Mesodermal cell (in vitro differentiated cells): ENCODE measurements around the gene CELSR1.

Experiments
- H3K27ac ChIP-seq: 2 replicates; pipeline ENCODE4 v1.7.0; 2013; ENCODE audit warnings: mild to moderate bottlenecking, low read depth, low read length, moderate library complexity; ENCODE audit not compliant: severe bottlenecking
- H3K36me3 ChIP-seq: 2 replicates; pipeline ENCODE4 v1.7.1; 2013; ENCODE audit warnings: mild to moderate bottlenecking, low read length, moderate library complexity; ENCODE audit not compliant: control insufficient read depth, insufficient read depth
- H3K4me1 ChIP-seq: one replicate; pipeline ENCODE4 v1.7.1; 2013; ENCODE audit warnings: mild to moderate bottlenecking, low read length; ENCODE audit not compliant: insufficient read depth, control insufficient read depth, poor library complexity, severe bottlenecking
- H3K4me3 ChIP-seq: 2 replicates; pipeline ENCODE4 v1.7.0; 2013; ENCODE audit warnings: low read length, control low read depth, mild to moderate bottlenecking; ENCODE audit not compliant: insufficient read depth, poor library complexity, severe bottlenecking; ENCODE audit errors: extremely low read depth
- H3K9me3 ChIP-seq: 2 replicates; pipeline ENCODE4 v1.7.1; 2013; ENCODE audit warnings: mild to moderate bottlenecking, low read length, moderate library complexity; ENCODE audit not compliant: control insufficient read depth
- WGBS, 2 experiments: methylation state at CpG; one replicate each; pipeline ENCODE4 v1.1.5; 2013; ENCODE audit warnings: missing lambda C conversion rate in 2 of 2; ENCODE audit not compliant: insufficient coverage in 2 of 2; 5-methylcytosine and 5-hydroxymethylcytosine counted together

CELSR1 gene

DNA sequence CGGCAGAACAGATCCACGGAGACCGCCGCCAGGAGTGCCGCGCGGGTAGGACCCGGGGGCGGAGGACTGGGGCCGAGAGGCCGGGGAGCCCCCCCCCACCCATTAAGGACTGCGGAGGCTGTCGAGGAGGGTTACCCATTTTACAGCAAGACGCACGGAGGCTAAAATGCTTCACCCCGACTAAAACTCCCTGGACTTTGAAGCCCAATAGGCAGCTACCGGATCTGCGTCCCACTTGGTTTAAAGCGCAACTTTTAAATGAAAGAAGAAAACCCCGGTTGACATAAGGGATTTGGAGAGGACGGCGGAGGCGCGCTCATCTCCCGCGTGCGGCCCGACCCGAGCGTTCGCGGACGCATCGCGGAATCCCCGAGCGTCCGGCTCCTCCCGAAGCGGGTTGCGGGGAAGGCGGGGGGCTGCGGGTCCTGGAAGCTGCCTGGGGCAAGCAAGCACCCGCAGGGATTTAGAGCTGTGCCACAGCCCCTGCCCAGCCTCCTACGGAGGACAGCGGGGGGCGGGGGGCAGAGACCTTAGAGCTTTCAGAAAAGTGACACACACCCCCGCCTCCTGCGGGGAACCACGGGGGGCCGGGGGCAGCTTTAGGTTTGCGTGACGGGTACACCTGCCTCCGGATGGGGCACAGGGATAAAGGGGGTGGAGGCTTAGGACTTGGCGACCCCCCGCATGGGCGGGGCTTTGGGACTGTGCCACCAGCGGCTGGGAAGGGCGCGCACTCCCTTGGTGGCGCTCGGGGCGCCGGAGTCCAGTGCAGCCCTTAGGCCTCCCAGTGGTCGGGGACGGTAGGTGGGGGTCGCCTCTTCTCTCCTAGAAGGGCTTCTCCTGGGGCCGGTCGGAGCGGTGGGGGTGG, 760 bp upstream of the CELSR1 start:
- Histone ChIP-seq H3K27ac (no peak overlapping the region), H3K9me3 (peaks cover 23% of the 10 kb centered on the region), H3K4me1 (peaks cover 14% of the 10 kb centered on the region), H3K36me3 (peaks cover 10% of the 10 kb centered on the region), H3K4me3 (peak overlapping the region; percentile 44)
- 1 to 2% methylated on average over 44 to 61 of the region's 70 CpGs for WGBS, 2 experiments

DNA sequence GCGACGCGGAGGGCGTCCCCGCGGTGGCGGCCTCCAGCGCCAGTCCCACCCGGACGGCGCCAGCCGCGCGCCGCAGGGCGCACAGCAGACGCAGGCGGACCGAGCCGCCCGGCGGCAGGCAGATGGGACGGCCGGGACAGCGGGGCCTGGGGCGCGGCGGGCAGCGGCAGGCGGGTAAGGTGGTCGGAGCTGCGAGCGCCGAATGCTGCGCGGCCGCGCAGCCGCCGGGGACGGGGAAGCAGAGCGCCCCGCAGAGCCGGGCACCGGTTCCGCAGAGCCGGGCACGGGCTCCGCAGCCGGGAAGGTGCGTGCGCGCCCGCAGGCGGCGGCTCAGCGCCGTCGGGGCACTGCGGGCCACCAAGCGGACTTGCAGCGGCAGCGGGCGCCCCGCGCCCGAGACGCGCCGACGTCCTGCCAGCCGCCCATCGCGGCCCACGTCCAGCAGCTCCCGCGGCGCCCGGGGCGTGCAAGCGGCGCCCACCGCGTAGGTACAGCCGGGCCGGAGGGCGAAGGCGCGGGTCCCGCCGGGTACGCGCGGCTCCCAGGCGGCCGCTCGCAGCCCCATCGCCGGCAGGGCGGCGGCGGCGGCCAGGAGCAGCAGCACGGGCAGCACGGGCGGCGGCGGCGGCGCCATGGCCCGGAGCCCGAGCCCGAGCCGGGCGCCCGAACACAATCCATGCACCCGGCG, 739 bp downstream of the CELSR1 start:
- WGBS, 2 experiments = 1 to 2% methylated on average over 89 to 103 of the region's 118 CpGs
- Histone ChIP-seq H3K9me3 (peaks cover 23% of the 10 kb centered on the region), H3K36me3 (peaks cover 10% of the 10 kb centered on the region), H3K4me1 (peaks cover 9% of the 10 kb centered on the region), H3K4me3 (peak overlapping the region; percentile 41), H3K27ac (no peak overlapping the region)

DNA sequence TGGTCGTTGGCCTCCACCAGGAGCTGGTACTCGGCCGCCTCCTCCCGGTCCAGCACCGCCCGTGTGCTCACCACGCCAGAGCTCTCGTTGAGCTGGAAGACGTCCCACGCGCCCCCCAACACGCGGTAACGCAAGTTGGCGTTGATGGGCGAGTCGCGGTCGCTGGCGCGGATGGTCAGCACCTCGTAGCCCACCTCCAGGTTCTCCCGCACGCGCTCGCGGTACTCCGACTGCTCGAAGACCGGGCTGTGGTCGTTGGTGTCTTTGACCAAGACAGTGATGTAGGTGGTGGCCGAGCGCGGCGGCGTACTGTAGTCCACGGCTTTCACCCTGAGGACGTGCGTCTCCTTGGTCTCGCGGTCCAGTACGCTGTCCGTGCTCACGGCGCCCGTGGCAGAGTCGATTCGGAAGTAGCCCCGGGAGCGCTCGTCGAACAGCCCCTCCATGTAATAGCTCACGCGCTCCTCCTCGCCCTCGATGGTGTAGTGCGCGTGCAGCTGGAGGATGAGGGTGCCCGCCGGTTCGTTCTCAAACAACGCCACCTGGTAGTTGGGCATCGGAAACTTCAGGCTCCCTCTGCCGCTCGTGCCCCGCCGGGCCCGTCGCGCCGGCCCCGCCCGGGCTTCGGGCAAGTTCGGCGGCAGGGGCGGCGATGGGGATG, 1.4 kb downstream of the CELSR1 start:
- H3K36me3 ChIP-seq = peaks cover 10% of the 10 kb centered on the region
- peaks cover 7% of the 10 kb centered on the region for H3K4me1 ChIP-seq
- H3K4me3 ChIP-seq = no peak overlapping the region
- WGBS, 2 experiments = 87 to 93% methylated on average over 59 to 67 of the region's 78 CpGs
- no peak overlapping the region for H3K27ac ChIP-seq
- H3K9me3 ChIP-seq = peaks cover 23% of the 10 kb centered on the region

DNA sequence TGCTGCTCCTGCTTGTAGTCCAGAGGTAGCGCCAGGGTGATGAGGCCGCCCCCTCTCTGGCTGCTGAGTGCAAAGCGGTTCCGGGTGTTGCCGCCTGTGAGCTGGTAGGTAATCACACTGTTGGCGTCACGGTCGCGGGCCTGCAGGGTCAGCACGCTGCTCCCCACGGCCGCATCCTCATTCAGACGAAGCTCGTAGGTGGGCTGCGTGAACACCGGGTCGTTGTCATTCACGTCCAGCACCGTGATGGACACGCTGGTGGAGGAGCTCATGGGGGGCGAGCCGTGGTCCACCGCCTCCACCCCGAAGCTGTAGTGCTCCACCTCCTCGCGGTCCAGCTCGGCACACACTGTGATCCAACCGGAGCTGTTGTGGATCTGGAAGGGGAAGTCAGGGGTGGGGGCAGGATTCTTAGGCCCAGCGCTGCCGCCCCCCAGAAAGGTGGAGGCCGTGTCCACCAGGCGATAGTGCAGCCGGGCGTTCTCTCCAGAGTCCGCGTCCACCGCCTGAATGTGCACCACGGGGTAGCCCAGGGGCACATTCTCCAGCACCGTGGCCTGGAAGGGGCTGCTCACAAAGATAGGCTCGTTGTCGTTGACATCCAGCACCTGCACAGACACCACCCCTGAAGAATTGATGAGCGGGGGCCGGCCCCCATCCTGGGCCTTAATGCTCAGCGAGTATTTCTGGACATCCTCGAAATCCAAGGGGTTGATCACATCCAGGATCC, 2.4 kb downstream of the CELSR1 start:
- H3K9me3 ChIP-seq = peaks cover 23% of the 10 kb centered on the region
- H3K36me3 ChIP-seq = peaks cover 10% of the 10 kb centered on the region
- 94 to 98% methylated on average over 42 to 45 of the region's 45 CpGs for WGBS, 2 experiments
- no peak overlapping the region for H3K27ac ChIP-seq
- H3K4me3 ChIP-seq = no peak overlapping the region
- peaks cover 10% of the 10 kb centered on the region for H3K4me1 ChIP-seq

DNA sequence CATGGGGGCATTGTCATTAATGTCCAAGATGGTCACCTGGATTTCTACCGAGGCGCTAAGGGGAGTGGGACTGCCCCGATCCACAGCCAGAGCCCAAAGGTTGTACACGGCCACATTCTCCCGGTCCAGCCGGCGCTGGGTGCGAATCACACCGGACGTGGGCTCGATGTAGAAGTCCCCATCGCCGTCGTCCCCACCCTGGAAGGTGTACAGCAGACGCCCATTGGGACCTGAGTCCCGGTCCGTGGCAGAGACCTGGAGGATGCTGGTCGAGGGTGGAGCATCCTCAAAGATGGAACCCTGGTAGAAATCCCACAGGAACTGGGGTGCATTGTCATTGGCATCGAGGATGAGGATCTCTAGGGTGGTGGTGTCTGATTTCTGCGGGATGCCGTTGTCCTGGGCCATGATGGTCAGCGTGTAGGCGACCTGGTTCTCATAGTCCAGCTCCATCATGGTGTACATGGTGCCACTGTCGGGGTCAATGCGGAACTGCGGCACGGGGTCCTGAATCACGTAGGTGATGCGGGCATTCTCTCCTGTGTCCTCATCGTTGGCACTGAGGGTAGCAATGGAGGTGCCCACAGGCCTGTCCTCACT, 3.1 kb downstream of the CELSR1 start:
- H3K4me3 ChIP-seq = no peak overlapping the region
- H3K9me3 ChIP-seq = peaks cover 23% of the 10 kb centered on the region
- H3K27ac ChIP-seq = no peak overlapping the region
- H3K4me1 ChIP-seq = peaks cover 10% of the 10 kb centered on the region
- 92 to 98% methylated on average over 30 of the region's 30 CpGs for WGBS, 2 experiments
- peaks cover 10% of the 10 kb centered on the region for H3K36me3 ChIP-seq

DNA sequence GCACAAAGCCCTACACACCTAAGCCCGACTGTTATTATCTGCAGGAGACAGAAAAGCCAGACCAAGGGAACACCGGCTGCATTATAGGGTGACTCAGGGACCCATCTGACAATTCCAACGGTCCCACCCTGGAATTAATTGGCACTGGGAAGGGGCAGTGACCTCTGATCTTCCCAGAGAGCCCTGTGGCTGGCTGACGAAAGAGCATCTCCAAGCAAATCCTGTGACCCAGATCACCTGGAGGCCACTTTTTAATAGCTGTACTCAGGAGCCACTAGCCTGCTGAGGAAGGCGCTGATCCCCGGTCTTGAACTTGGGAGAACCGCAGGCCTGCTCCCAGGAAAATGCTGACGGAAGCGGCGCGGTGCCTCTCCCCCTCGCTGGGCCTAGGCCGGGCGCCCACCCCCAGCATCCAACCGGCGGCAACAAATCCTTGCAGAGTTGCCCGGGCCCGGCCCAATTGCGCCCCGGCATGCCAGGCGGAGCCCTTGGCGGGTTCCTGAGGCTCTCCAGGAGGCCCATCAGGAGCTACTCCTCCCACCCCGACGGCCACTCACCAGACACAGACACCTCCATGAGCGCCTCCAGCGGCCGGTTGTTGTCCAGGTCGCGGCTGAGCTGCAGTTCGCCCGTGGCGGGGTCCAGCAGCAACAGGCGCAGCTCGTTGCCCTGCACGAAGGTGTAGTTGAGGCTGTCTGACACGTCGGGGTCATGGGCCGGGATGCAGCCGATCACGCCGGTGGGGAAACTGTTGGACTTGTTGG, 4.2 kb downstream of the CELSR1 start:
- 92 to 93% methylated on average over 39 to 41 of the region's 41 CpGs for WGBS, 2 experiments
- no peak overlapping the region for H3K27ac ChIP-seq
- H3K36me3 ChIP-seq = peaks cover 10% of the 10 kb centered on the region
- H3K4me3 ChIP-seq = no peak overlapping the region
- peaks cover 23% of the 10 kb centered on the region for H3K9me3 ChIP-seq
- peaks cover 4% of the 10 kb centered on the region for H3K4me1 ChIP-seq

DNA sequence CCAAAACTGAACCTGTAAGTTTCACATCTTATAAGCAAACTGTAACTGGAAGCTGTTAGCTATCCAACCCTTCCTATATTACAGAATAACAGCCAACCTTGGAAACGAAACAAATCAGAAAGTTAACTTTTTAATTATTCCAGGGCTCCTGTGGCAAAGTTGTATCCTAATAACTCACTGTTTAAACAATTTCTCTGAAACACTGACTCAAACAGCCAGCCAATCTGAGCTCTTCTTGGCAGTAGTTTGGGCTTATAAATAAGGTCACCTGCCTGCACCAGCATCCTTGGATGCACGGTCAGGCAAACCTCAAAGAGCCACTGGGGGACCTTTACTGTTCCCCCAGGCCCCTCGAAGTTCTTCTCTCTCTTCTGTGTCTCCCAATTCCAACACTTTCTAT, 5.0 kb downstream of the CELSR1 start:
- 67 to 75% methylated on average over 2 to 3 of the region's 3 CpGs for WGBS, 2 experiments
- H3K9me3 ChIP-seq = peaks cover 23% of the 10 kb centered on the region
- no peak overlapping the region for H3K27ac ChIP-seq
- H3K4me1 ChIP-seq = peaks cover 8% of the 10 kb centered on the region
- peaks cover 10% of the 10 kb centered on the region for H3K36me3 ChIP-seq
- no peak overlapping the region for H3K4me3 ChIP-seq

DNA sequence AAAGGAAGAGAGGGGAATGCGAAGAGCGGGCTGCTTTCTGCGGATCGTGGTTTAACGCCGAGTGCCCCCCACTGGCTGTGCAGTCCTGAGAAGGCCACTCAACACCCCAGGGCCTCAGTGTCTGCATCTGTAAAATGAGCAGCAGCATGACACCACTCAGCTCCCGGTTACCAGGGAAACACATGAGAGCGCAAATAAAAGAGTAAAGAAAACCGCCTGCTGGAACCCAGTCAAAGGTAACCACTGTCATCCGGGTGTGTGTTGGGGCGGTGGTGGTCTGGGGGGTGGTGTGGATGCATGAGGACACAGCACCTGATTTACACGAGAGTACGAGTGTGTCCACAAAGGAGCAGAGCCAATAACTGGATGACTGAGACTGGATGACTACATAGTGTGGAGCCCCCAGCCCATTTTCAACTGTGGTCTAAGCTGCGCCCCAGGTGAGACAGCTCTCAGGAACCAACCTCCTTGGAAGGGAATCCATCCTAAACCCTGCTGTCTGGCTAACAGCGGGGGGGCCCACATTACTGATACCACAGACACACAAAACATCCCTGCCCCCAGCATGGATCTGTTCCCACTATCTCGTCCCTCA, 5.7 kb downstream of the CELSR1 start:
- peaks cover 23% of the 10 kb centered on the region for H3K9me3 ChIP-seq
- no peak overlapping the region for H3K27ac ChIP-seq
- H3K36me3 ChIP-seq = peaks cover 10% of the 10 kb centered on the region
- H3K4me3 ChIP-seq = no peak overlapping the region
- 90 to 93% methylated on average over 14 to 15 of the region's 16 CpGs for WGBS, 2 experiments
- H3K4me1 ChIP-seq = peaks cover 8% of the 10 kb centered on the region

DNA sequence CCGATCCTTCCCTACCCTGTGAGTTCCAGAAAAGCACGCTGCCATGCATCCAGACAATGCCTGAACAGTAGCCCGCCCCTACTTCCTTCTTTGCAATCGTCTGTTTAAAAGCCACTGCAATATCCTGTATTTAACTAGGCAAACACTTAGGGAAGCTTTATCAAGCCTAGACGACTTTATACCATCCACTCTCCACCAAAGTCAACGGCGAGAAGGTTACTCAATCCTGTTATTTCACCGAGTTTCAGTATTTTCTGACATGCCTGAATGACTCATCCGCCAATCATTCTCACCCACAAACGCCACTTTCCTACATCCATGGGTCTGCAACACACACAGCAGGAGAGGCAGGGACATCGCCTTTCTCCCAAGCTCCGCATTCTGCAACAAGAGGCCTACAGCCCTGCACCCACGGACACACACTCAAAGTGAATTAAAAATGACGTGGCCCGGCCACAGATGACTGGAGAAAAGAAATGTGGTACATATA, 9.3 kb downstream of the CELSR1 start:
- H3K36me3 ChIP-seq = no peaks in the 10 kb centered on the region
- H3K4me3 ChIP-seq = no peak overlapping the region
- no peaks in the 10 kb centered on the region for H3K9me3 ChIP-seq
- peak overlapping the region; percentile 71 for H3K27ac ChIP-seq
- peaks cover 13% of the 10 kb centered on the region for H3K4me1 ChIP-seq
- WGBS, 2 experiments = 62 to 65% methylated on average over 6 to 10 of the region's 15 CpGs
